GM21360 (cell line): ENCODE data around the gene WDR64.
"Not testable (repeated sequence)": the region's sequence is repeated elsewhere in the genome, so short reads cannot be mapped to it uniquely, and the experiment has no call there.

ENCODE experiments used
- ATAC-seq: cut with Tn5 transposase; IDR thresholded peaks from one replicate; pipeline ENCODE4 v1.9.1; 2021; ENCODE audit warnings: mild to moderate bottlenecking, moderate library complexity; ENCODE audit not compliant: unreplicated experiment

WDR64 gene

GRCh38 chr1:241698177-241698576 lies 46.1 kb downstream of the WDR64 start:
- no peak for ATAC-seq

- no peak for ATAC-seq
These were observed 49.6 kb downstream of the WDR64 start for GRCh38 chr1:241701483-241702295.

- ATAC-seq, result no peak
These were observed 50.6 kb downstream of the WDR64 start for GRCh38 chr1:241702442-241703373.

GRCh38 chr1:241703739-241704138 lies 51.7 kb downstream of the WDR64 start:
- ATAC-seq, result not testable (repeated sequence)

GRCh38 chr1:241706257-241706656 lies 54.2 kb downstream of the WDR64 start:
- no peak for ATAC-seq

- no peak for ATAC-seq
These were observed 54.9 kb downstream of the WDR64 start for GRCh38 chr1:241706967-241707366.

- ATAC-seq, result no peak
These were observed 55.4 kb downstream of the WDR64 start for GRCh38 chr1:241707442-241707841.

GRCh38 chr1:241711326-241711725 lies 59.2 kb downstream of the WDR64 start:
- ATAC-seq, result no peak

GRCh38 chr1:241713316-241713715 lies 61.2 kb downstream of the WDR64 start:
- no peak for ATAC-seq

GRCh38 chr1:241714321-241715218 lies 62.5 kb downstream of the WDR64 start:
- ATAC-seq, result no peak

GRCh38 chr1:241715435-241715834 lies 63.4 kb downstream of the WDR64 start:
- ATAC-seq, result no peak

GRCh38 chr1:241715956-241716355 lies 63.9 kb downstream of the WDR64 start:
- ATAC-seq, result no peak

GRCh38 chr1:241716915-241717656 lies 65.0 kb downstream of the WDR64 start:
- ATAC-seq, result no peak

GRCh38 chr1:241717975-241718374 lies 65.9 kb downstream of the WDR64 start:
- ATAC-seq, result no peak

- no peak for ATAC-seq
These were observed 68.9 kb downstream of the WDR64 start for GRCh38 chr1:241721011-241721410.

- ATAC-seq, result no peak
These were observed 70.9 kb downstream of the WDR64 start for GRCh38 chr1:241722947-241723346.

GRCh38 chr1:241724741-241725356 lies 72.8 kb downstream of the WDR64 start:
- no peak for ATAC-seq

- ATAC-seq, result no peak
These were observed 78.0 kb downstream of the WDR64 start for GRCh38 chr1:241730031-241730430.

GRCh38 chr1:241733899-241734298 lies 81.8 kb downstream of the WDR64 start:
- no peak for ATAC-seq

- no peak for ATAC-seq
These were observed 82.5 kb downstream of the WDR64 start for GRCh38 chr1:241734533-241734932.
